NCI-H2196 treated with DMSO at 0.1 percent for 48 hours (cell line): Measurements from ENCODE around the gene PACSIN2.
"Not testable (repeated sequence)": the region's sequence is repeated elsewhere in the genome, so short reads cannot be mapped to it uniquely, and the experiment has no call there.

Source experiments
- DNase-seq: peaks from one replicate; lab custom pipeline; 2025; ENCODE audit not compliant: unreplicated experiment; lab: John Stamatoyannopoulos, UW

PACSIN2 gene

GRCh38 chr22:43012390-43012789 is 2.6 kb downstream of the PACSIN2 start:
- no peak for DNase-seq

DNA sequence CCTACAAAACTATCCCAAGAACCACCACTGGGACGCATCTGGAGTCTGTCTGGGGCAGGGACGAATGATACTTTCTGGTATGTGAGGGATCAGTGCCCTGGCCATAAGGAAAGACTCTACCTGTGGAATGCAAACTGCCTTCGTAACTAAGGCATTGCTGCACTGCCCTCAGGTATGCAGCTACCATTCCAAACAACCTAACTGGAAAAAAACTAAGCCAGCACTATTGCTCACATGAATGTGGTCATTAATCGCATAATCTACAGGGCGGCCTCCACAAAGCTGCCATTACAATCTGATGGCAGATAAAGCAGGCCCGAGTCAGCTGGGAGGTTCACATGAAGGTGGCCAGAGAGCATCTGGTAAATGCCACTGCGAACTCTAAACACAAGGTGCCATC is 3.9 kb downstream of the PACSIN2 start:
- no peak for DNase-seq

- no peak for DNase-seq
Observed at GRCh38 chr22:43009444-43009843, 5.5 kb downstream of the PACSIN2 start.

GRCh38 chr22:43008921-43009320 is 6.0 kb downstream of the PACSIN2 start:
- DNase-seq, result no peak

DNA sequence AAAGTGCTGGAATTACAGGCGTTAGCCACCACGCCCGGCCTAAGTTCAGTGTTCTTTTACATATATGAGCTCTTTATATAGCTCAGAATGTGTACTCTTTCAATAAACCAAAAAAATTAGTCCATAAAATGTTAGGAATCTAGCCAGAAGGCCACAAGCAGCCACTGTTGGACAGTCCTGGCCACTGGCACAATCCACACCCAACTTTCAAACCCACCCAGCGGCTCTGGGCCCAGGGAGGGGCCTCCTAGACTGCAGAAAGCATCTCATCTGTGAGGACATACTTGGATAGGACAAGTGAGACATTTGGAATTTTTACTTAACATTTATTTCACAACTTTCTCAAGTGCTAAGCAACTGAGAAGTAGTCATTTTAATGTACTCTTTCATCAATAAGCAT is 6.4 kb downstream of the PACSIN2 start:
- no peak for DNase-seq

GRCh38 chr22:43007519-43008102 is 7.3 kb downstream of the PACSIN2 start:
- no peak for DNase-seq

- DNase-seq, result no peak
Observed at GRCh38 chr22:43006753-43007152, 8.2 kb downstream of the PACSIN2 start.

DNA sequence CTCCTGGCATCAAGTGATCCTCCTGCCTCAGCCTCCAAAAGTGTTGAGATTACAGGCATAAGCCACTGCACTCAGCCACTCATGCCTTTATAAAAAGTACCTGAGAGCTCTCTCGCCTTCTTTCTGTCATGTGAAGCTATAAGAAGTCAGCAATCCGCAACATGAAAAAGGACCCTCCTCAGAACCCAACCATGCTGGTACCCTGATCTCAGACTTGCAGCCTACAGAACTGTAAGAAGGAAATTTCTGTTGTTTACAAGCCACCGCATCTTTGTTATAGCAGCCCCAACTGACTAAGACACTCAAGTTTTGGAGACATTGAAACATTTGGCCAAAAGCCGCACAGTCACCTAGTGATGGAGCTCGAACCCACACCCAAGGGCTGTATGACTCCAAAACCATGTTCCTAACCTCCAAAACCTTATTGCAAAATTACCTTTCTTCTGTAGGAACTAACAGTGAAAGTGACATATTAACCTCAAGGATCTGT is 8.9 kb downstream of the PACSIN2 start:
- DNase-seq, result no peak

- no peak for DNase-seq
Observed at GRCh38 chr22:43005106-43005505, 9.8 kb downstream of the PACSIN2 start.

GRCh38 chr22:43004362-43005035 is 10.4 kb downstream of the PACSIN2 start:
- DNase-seq, result no peak

- no peak for DNase-seq
Observed at GRCh38 chr22:43002202-43002586, 12.8 kb downstream of the PACSIN2 start.

GRCh38 chr22:43001271-43002201 is 13.4 kb downstream of the PACSIN2 start:
- no peak for DNase-seq

- no peak for DNase-seq
Observed at GRCh38 chr22:43000441-43001175, 14.3 kb downstream of the PACSIN2 start.

- no peak for DNase-seq
Observed at GRCh38 chr22:42997582-42998090, 17.3 kb downstream of the PACSIN2 start.

DNA sequence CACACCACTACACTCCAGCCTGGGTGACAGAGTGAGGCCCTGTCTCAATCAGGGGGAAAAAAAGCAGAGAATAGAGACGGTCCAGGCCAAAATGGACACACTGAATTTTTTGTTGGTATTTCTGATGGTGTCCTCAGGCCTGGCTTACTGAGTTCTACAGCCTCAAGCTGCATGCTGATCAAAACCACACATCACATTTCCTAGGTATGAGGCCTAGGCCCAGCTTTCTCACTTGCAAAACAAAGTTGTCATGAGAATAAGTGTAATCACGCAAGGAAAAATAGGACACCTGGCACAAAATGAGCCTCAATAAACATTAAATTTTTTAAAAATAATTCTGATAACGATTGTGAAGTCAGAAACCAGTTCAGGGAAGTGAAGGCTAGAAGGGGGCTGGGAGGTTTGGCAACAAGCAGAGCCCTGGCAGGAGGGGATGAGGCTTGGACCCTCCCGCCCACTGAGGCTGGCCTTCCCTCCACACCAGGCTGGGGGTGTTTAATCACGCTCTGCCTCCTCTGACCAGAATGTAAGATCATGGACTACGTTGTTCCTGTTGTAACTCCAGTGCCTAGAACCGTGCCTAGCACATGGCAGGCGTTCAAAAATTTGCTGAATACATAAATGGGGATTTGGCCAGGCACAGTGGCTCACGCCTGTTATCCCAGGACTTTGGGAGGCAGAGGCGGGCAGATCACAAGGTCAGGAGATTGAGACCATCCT is 18.1 kb downstream of the PACSIN2 start:
- no peak for DNase-seq

DNA sequence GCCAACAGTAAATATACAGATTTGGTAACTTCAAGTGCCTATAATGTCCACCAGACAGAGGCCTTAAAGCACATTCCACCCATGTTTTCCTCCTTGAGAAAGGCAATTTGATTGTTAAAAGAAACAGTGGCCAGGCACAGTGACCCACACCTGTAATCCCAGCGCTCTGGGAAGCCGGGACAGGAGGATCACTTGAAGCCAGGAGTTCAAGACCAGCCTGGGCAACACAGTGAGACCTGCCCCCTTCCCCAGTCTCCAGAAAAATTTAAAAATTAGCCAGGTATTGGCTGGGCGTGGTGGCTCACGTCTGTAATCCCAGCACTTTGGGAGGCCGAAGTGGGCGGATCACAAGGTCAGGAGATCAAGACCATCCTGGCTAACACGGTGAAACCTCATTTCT is 19.3 kb downstream of the PACSIN2 start:
- DNase-seq, result not testable (repeated sequence)

DNA sequence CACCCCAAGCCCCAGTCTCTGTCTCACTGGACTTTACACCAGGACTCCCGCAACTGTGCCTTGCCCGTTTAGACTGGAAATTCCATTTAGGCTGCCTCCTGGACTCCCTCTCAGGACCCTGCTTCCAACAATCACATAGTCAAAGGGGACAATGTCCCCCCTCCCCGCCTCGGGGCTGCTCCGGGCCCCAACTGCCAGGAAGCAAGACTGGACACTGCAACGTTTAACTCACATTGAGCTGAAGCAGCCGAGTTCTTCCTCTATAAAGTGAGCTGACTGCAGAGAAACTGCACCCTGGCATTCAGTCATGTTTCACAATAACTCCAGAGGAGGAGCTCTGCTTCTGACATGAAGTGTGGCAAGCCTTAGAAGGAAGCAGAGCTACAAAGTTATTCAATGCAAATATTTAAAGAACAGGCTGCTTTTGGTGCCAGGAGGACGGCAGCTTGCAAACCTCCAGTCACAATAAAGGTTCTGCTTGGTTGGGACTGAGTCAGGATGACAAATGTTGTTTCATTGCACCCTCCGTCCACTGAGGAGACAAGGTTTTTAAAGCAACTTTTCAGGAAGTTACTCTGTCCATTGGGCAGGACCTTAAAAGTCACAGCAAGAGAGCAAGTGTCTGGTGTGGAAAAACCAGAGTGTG is 19.9 kb downstream of the PACSIN2 start:
- DNase-seq, result no peak

- DNase-seq, result no peak
Observed at GRCh38 chr22:42994276-42994916, 20.6 kb downstream of the PACSIN2 start.

DNA sequence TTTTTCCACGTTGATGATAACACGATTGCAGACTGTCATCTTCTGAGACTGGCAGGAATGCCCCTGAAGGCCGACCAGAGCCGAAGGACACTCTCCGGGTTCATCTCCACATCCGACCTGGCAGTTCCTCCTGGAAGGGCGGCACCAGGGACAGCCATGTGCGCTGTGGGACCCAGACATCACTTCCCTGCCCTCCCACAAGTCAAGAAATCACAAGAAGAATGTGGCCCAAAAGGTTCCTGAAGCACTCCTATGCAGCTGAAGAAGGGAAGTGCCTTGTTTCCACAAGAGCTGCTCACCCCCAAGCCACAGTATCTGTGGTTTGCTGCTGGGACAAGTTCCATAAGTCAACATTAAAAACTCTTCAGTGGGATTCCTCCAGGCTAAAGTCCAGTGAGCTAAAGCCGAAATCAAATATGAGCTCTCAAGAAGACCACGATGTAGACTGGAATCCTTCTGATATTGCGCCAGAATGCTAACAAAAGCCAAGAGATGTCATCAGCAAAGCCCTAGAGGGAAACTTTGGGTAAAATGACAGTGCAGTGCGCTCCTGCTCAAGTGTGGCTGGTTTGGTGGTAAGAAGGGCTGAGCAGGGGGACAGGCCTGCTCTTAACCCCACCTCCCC is 21.2 kb downstream of the PACSIN2 start:
- no peak for DNase-seq
